ENCODE results near the gene SMARCA5.

SMARCA5 gene

GRCh38 chr4:143539670-143540023, 26.1 kb downstream of the SMARCA5 start:
- DNase-seq = no peak

DNA sequence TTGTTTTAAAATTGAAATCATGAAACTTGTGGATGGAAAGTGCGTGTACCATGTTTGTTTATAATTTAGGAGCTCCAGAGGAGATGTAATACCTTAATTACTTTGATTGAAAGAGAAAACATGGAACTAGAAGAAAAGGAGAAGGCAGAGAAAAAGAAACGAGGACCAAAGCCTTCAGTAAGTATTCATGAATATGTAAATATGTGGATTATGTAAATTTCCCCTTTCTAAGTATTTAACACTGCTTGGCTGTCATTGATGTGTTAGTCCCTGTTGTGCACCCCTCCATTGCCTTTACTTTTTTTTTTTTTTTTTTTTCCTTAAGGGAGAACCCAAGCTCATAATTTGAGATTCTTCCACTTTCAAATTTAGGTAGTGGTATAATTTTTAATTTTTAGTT, 36.4 kb downstream of the SMARCA5 start:
- no peak for DNase-seq

DNA sequence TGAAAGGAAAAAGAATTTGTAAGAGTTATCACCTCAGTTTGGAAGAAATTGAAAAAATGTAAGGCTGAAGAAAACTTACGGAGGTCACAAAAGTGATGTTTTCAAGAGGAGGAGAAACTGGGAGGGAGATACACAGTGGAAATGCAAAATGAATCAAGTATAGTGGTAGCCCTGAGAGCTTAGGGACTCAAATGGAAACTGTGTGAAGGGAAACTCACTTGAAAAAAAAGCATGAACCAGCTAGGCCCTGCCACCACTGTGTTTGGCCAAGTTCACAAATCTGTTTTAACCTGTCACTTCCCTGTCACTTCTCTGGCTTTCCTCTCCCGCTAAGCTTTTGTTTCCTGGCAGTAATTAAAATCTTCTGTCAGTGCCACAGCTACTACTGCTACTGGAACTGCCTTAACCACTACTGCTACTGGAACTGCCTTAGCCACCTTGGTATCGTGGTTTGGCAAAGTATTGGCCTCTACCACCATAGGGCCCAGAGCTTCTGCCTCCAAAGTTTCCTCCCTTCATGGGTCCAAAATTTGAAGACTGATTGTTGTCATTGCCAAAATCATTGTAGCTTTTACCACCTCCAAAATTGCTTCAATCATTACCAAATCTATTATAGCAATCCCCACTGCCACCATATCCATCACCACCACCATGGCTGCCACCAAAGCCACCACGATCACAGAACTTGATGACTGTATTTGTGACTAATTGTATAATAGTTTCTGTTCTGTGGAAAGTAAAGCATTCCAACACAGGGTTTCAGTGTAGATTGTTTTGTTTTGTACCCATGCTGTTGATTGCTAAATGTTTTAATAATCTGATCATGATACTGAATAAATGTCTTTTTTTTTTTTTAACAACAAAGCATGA, 41.5 kb downstream of the SMARCA5 start:
- DNase-seq = no peak

DNA sequence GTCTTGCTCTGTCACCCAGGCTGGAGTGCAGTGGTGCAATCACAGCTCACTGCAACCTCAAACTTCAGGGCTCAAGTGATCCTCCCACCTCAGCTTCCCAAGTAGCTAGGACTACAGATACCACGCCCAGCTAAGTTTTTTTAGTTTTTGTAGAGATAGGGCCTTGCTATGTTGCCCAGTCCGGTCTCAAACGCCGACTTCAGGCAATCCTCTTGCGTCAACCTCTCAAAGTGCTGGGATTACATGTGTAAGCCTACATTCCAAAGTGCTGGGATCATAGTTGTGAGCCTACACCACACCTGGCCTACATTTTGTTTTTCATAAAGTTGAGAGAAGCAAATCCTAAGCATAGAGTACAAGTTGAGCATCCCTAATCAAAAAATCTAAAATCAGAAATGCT, 42.2 kb downstream of the SMARCA5 start:
- no peak for DNase-seq

- DNase-seq = peak; percentile 7
Measured at GRCh38 chr4:143558286-143558685, 44.8 kb downstream of the SMARCA5 start.

DNA sequence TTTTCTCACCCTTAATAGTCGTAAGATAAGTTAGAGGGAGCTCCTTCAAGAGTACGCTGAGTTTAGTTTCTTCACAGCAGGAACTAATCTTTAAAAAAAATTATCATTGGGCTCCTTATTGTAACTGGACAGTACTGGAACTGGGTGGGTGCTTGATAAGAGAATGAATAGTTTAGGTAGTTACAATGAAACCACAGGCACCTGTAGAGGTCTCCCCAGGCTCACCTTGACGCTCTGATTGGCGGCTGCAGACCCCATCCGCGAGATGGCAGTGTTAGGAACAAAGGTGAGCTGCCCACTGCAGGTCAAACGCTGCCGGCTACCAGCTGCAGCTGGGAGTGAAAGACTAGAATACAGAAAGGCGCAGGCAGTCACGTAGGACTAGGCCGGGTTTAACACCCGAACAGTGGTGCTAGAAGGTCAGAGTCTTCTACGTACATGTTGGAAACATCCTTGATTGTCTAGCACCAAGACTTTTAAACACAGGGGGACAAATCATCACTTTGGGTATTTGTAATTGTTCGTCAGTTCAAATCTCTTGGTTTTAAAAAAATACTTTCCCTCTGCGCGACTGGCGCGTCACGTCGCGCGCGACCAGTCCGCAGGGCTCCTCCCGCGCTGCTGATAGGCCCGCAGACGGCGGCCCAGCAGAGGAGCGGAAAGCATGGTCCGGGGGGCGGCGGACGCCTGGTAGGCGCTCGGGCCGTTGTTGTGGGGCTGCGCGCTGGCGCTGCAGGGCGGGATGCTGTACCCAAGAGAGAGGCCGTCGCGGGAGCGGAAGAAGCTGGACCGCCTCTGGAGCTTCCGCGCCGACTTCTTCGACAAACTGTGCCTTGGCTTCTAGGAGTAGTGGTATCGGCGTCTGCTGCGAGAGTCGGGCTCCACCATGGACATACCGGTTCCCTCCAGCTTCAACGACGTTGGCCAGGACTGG, 45.6 kb downstream of the SMARCA5 start:
- peak; percentile 92 for DNase-seq

DNA sequence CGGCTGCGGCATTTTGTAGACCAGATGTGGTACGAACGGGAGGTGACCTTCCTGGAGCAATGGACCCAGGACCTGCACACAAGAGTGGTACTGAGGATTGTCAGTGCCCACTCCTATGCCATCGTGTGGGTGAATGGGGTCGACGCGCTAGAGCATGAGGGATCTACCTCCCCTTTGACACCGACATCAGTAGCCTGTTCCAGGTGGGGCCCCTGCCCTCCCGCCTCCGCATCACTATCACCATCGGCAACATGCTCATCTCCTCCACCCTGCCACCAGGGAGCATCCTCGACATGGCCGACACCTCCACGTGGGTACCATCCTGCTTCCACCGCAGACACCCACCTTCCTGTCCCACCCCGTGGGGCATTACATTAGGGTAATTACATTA, 46.2 kb downstream of the SMARCA5 start:
- peak; percentile 64 for DNase-seq

GRCh38 chr4:143564472-143564871, 51.0 kb downstream of the SMARCA5 start:
- no peak for DNase-seq

- no peak for DNase-seq
Measured at GRCh38 chr4:143575331-143575730, 61.8 kb downstream of the SMARCA5 start.

- DNase-seq = no peak
Measured at GRCh38 chr4:143581331-143581946, 67.9 kb downstream of the SMARCA5 start.

DNA sequence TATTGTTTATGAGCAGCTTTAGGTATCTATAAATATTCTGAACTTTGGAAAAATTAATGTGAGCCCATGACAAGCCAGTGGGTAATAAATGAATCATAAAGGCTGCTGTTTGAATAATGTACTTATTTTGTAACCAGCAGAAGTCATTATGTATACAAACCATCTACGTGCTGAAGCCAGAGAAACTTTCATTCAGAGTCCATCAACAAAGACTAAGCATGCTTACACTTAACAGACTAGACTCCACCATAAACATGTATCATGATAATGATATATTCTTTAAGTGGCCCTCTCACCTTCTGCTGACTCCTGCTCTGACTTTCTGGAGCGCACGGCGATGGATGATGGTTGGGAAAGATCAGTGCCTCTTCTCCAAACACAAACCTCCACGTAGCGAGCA, 72.0 kb downstream of the SMARCA5 start:
- DNase-seq = no peak

GRCh38 chr4:143586080-143586479, 72.6 kb downstream of the SMARCA5 start:
- DNase-seq = no peak

DNA sequence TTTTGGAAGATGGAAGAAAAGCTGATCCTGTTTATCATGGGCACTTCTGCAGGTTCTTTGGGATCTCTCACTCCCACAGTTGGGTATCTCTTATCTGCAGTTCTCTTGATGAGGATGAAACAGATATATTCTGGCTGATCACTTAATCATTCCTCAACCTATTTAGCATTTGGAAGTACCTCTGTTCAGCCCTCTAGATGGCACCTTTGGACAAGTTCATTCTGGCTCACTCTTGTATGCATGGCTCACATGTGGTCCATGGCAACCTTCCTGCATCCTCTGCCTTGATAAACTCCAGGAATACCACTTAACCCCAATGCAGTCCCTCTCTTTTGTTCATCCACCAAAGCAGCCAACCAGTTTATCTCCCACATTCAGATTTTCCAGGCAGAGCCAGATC, 74.2 kb downstream of the SMARCA5 start:
- peak; percentile 34 for DNase-seq

- DNase-seq = no peak
Measured at GRCh38 chr4:143597276-143597675, 83.8 kb downstream of the SMARCA5 start.

DNA sequence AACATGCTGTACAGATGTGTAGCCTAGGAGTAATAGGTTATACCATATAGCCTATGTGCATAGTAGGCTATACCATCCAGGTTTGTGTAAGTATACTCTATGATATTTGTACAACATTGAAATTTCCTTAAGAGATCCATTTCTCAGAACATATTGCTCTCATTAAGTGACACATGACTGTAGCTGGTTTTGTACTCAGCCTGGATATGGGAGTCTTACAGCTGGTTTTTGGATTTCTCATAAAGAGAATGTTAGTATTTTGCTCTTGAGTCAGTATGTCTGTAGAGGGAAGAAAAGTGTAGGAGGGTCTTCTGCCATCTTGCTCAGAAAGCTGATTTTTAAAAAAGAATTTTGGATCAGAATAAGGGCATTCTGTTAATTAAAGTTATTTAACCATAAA, 85.3 kb downstream of the SMARCA5 start:
- DNase-seq = no peak

DNA sequence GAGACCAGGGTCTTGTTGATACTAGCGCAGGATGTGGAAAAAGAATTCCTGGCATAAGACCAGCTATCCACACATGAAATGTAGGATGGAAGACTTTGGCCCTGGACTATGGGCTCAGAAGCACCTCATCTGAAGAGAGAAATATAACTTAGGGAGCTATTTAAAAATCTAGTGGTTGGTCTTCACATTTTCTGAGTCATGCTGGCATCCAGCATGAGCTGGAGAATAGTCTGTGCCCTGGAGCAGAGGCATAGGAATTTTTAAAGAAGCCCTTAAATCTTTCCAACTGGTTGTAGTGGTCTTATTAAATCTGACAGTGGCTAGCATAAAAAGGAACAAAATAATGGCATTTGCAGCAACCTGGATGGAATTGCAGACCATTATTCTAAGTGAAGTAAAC, 86.3 kb downstream of the SMARCA5 start:
- DNase-seq = no peak

- peak; percentile 41 for DNase-seq
Measured at GRCh38 chr4:143606480-143606879, 93.0 kb downstream of the SMARCA5 start.

All from DMS53 (cell line).